HepG2 (cell line): ENCODE results near the gene RPL36. TPM values are rescaled to one million over a fixed set of nuclear protein-coding genes. Genes with fewer than 3 reads are reported as not detected.

Source experiments
- AGO1 ChIP-seq: fragments of 200-400 bp; formaldehyde crosslinking; IDR thresholded peaks from 2 replicates; pipeline ENCODE4 v1.6.1; 2017; ENCODE audit warnings: mild to moderate bottlenecking, low read depth, low read length, moderate library complexity; ENCODE audit not compliant: poor library complexity, severe bottlenecking
- AKAP8 ChIP-seq: sonication (generic); formaldehyde crosslinking; IDR thresholded peaks from 2 replicates; pipeline ENCODE4 v1.5.1; 2020; ENCODE audit warnings: mild to moderate bottlenecking, missing genetic modification reagents
- DZIP1 ChIP-seq: sonication (generic); formaldehyde crosslinking; IDR thresholded peaks from 2 replicates; pipeline ENCODE4 v1.5.0; 2020; ENCODE audit warnings: mild to moderate bottlenecking, missing genetic modification reagents
- MXD1 ChIP-seq: sonication (generic); formaldehyde crosslinking; IDR thresholded peaks from 2 replicates; pipeline ENCODE4 v1.4.0; 2020; ENCODE audit warnings: mild to moderate bottlenecking, missing genetic modification reagents
- NKX3-1 ChIP-seq: sonication (generic); formaldehyde crosslinking; IDR thresholded peaks from 2 replicates; pipeline ENCODE4 v1.5.0; 2020; ENCODE audit warnings: missing genetic modification reagents
- RBFOX2 ChIP-seq: fragments of 200-400 bp; formaldehyde crosslinking; IDR thresholded peaks from 2 replicates; pipeline ENCODE4 v1.6.1; 2017; ENCODE audit warnings: low read depth, mild to moderate bottlenecking, low read length
- RBM39 ChIP-seq: fragments of 200-400 bp; formaldehyde crosslinking; IDR thresholded peaks from one replicate; pipeline ENCODE4 v1.6.1; 2018; ENCODE audit warnings: antibody characterized with exemption, mild to moderate bottlenecking, low read depth, low read length; ENCODE audit not compliant: poor library complexity, severe bottlenecking
- SP5 ChIP-seq: IDR thresholded peaks from 2 replicates; pipeline ENCODE4 v1.6.1; 2016; ENCODE audit warnings: low read depth, borderline replicate concordance
- ZBTB33 ChIP-seq: sonication (generic); formaldehyde crosslinking; IDR thresholded peaks from 2 replicates; pipeline ENCODE4 v1.4.0; 2020; ENCODE audit warnings: missing genetic modification reagents
- ZBTB38 ChIP-seq: sonication (generic); formaldehyde crosslinking; IDR thresholded peaks from 2 replicates; pipeline ENCODE4 v1.5.1; 2020; ENCODE audit warnings: mild to moderate bottlenecking, missing genetic modification reagents
- ZFY ChIP-seq: sonication (generic); formaldehyde crosslinking; IDR thresholded peaks from 2 replicates; pipeline ENCODE4 v1.4.0; 2020; ENCODE audit warnings: missing genetic modification reagents
- ZNF318 ChIP-seq: sonication (generic); formaldehyde crosslinking; IDR thresholded peaks from 2 replicates; pipeline ENCODE4 v1.4.0; 2020; ENCODE audit warnings: mild to moderate bottlenecking, missing genetic modification reagents
- ZNF558 ChIP-seq: sonication (generic); formaldehyde crosslinking; IDR thresholded peaks from 2 replicates; pipeline ENCODE4 v1.9.0; 2022; ENCODE audit warnings: mild to moderate bottlenecking, missing genetic modification reagents, borderline replicate concordance
- ZNF891 ChIP-seq: sonication (generic); formaldehyde crosslinking; IDR thresholded peaks from 2 replicates; pipeline ENCODE4 v1.5.0; 2020; ENCODE audit warnings: mild to moderate bottlenecking, missing genetic modification reagents
- polyA plus RNA-seq, 8 experiments: library from polyadenylated mRNA; depleted of rRNA in 3 of 8; stranded (reverse) in 7 of 8; unstranded in 1 of 8; fragments of >200 nt; fragmentation: Illumina TruSeq in 4 of 8; extraction: Trizol in 4 of 8; gene quantifications; 2 replicates each; pipeline versions ENCODE4 v1.2.1 to v1.2.3, GENCODE V29; 2011 to 2016; ENCODE audit warnings: low read depth in 4 of 8, missing spikeins in 1 of 8, mixed read lengths in 1 of 8; ENCODE audit not compliant: insufficient read depth in 1 of 8
- total RNA-seq, 5 experiments: library from RNA; depleted of rRNA; stranded (reverse); fragments of >200 nt; fragmentation: Illumina TruSeq; extraction: Trizol; gene quantifications; 2 replicates each; pipeline ENCODE4 v1.2.3, GENCODE V29; 2016; ENCODE audit warnings: low read depth in 1 of 5

The RPL36 gene
- total and polyA plus RNA-seq, 2 of the 13 experiments (the other 11 are each of a cell fraction or from before 2014, with no cell fraction given) = 706 to 740 TPM

- 0 out of 2 replicates have a peak, but pooled peaks have one; percentile 19 for TF ChIP-seq ZNF318
- peak; percentile 93 for TF ChIP-seq AGO1
- TF ChIP-seq ZNF558 (CRISPR knock-in tag) = no peak
- peak; percentile 81 for TF ChIP-seq ZBTB33
- peak; percentile 36; the same call in 1 of the 2 replicates for TF ChIP-seq ZNF891
- peak; percentile 4; the same call in 1 of the 2 replicates for TF ChIP-seq AKAP8 (CRISPR knock-in tag)
- TF ChIP-seq NKX3-1 = no peak
- 0 out of 2 replicates have a peak, but pooled peaks have one; percentile 40 for TF ChIP-seq DZIP1
- TF ChIP-seq SP5 (CRISPR knock-in tag) = no peak
- peak; percentile 93 for TF ChIP-seq RBFOX2
- peak; percentile 78 for TF ChIP-seq RBM39
- 0 out of 2 replicates have a peak, but pooled peaks have one; percentile 68 for TF ChIP-seq ZBTB38 (CRISPR knock-in tag)
- 0 out of 2 replicates have a peak, but pooled peaks have one; percentile 43 for TF ChIP-seq MXD1 (CRISPR knock-in tag)
- TF ChIP-seq ZFY (CRISPR knock-in tag) = 0 out of 2 replicates have a peak, but pooled peaks have one; percentile 18
Observed at GRCh38 chr19:5691822-5692722, 2.0 kb downstream of the RPL36 start (continued).
